ENCODE data around the gene KRT77.
"Not testable (repeated sequence)": the region's sequence is repeated elsewhere in the genome, so short reads cannot be mapped to it uniquely, and the experiment has no call there.

KRT77 gene

GRCh38 chr12:52703424-52703823 is at the start of gene KRT77:
KRT77 (minus strand) TSS chr12:52703524; CDS start chr12:52703434, 90 bp downstream.
- Mint-ChIP-seq H3K27me3 (ENCODE audit: low read depth) (peaks cover 30% of the 10 kb centered on the region), H3K36me3 (ENCODE audit: low read depth) (no peaks in the 10 kb centered on the region), H3K4me1 (no peaks in the 10 kb centered on the region), H3K9me3 (no peaks in the 10 kb centered on the region), H3K27ac (no peak within 1 kb of the TSS), H3K4me3 (no peak within 1 kb of the TSS)
- TF ChIP-seq CTCF (IDR thresholded peaks at IDR 0.05; ENCODE audit: unreplicated experiment in 3 of 3), result no peak

DNA sequence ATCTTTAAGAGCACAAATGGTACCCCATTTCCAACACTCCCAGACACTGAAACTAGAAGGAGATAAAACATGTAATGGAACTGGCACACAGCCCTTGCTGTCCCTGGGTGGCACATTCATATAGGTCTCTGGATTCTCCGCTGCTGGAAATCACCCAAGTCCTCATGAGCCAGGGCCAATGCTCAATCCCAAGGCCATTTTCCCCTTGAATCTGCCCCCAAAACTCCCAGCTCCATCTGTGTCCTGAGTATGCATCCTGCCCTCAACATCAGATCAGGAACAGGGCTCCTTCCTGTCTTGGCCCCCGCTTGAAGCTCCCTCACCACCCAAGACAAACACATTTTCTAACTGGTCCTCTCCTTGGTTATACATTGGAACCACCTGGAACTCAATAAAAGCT is 49.2 kb upstream of the KRT77 start:
- peaks cover 44% of the 10 kb centered on the region for H3K27me3 Mint-ChIP-seq (ENCODE audit: low read depth)
- no peak overlapping the region for H3K27ac Mint-ChIP-seq
- H3K4me3 Mint-ChIP-seq, result no peak overlapping the region
- no peak for TF ChIP-seq CTCF (IDR thresholded peaks at IDR 0.05; ENCODE audit: unreplicated experiment in 3 of 3)
- H3K36me3 Mint-ChIP-seq (ENCODE audit: low read depth), result no peaks in the 10 kb centered on the region
- H3K4me1 Mint-ChIP-seq, result no peaks in the 10 kb centered on the region
- no peaks in the 10 kb centered on the region for H3K9me3 Mint-ChIP-seq

GRCh38 chr12:52751795-52752194 is 48.5 kb upstream of the KRT77 start:
- TF ChIP-seq CTCF (IDR thresholded peaks at IDR 0.05; ENCODE audit: unreplicated experiment in 3 of 3), result no peak
- peaks cover 44% of the 10 kb centered on the region for H3K27me3 Mint-ChIP-seq (ENCODE audit: low read depth)
- no peaks in the 10 kb centered on the region for H3K9me3 Mint-ChIP-seq
- H3K4me1 Mint-ChIP-seq, result no peaks in the 10 kb centered on the region
- no peaks in the 10 kb centered on the region for H3K36me3 Mint-ChIP-seq (ENCODE audit: low read depth)
- no peak overlapping the region for H3K27ac Mint-ChIP-seq
- no peak overlapping the region for H3K4me3 Mint-ChIP-seq

DNA sequence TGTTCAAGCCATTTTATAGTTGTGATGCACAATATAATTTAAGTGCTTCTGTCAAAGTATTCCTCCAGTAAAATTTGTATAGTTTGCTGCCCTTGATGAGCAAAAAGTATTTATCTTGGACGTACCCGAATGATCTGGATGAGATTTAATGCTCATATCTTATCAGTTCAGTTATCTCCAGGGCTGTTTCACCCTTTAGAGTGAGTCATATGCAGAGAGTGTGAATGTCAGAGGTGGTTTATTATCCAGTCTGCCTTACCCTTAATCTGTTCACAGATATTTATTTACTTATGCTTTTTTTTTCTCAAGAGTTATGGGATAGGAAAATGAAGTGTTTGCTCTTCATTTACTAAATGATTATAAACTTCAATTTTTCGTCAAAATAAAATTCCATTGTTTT is 47.2 kb upstream of the KRT77 start:
- H3K9me3 Mint-ChIP-seq; H3K4me3 Mint-ChIP-seq; H3K36me3 Mint-ChIP-seq (ENCODE audit: low read depth); H3K4me1 Mint-ChIP-seq; H3K27ac Mint-ChIP-seq: not testable (repeated sequence)
- H3K27me3 Mint-ChIP-seq (ENCODE audit: low read depth), result peaks cover 50% of the 10 kb centered on the region

DNA sequence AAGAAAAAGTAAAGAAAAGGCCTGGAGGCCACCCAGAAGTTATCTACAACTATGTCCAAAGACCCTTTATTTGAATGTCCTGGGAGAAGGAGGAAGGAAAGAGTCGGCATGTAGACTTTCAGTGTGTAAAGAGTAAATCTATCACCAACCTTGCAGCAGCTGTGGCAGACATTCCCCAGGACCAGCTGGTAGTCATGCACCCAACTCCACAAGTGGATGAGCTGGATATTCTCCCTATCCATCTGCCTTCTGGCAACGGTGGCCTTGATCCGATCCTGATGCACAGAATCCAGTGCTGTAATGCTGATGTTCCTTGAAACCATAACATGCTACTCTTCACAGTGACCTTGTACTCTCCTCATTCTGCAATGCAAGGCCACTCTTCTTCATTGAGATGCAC is 46.5 kb upstream of the KRT77 start:
- peaks cover 54% of the 10 kb centered on the region for H3K27me3 Mint-ChIP-seq (ENCODE audit: low read depth)
- no peak overlapping the region for H3K4me3 Mint-ChIP-seq
- no peaks in the 10 kb centered on the region for H3K9me3 Mint-ChIP-seq
- no peak for TF ChIP-seq CTCF (IDR thresholded peaks at IDR 0.05; ENCODE audit: unreplicated experiment in 3 of 3)
- H3K36me3 Mint-ChIP-seq (ENCODE audit: low read depth), result no peaks in the 10 kb centered on the region
- H3K4me1 Mint-ChIP-seq, result no peaks in the 10 kb centered on the region
- no peak overlapping the region for H3K27ac Mint-ChIP-seq

GRCh38 chr12:52748578-52748977 is 45.3 kb upstream of the KRT77 start:
- H3K4me1 Mint-ChIP-seq, result no peaks in the 10 kb centered on the region
- no peaks in the 10 kb centered on the region for H3K9me3 Mint-ChIP-seq
- no peak overlapping the region for H3K4me3 Mint-ChIP-seq
- H3K36me3 Mint-ChIP-seq (ENCODE audit: low read depth), result no peaks in the 10 kb centered on the region
- TF ChIP-seq CTCF (IDR thresholded peaks at IDR 0.05; ENCODE audit: unreplicated experiment in 3 of 3), result no peak
- peaks cover 64% of the 10 kb centered on the region for H3K27me3 Mint-ChIP-seq (ENCODE audit: low read depth)
- no peak overlapping the region for H3K27ac Mint-ChIP-seq
